Naive thymus-derived CD8-positive, alpha-beta T cell (primary cell): ENCODE measurements around the gene MXRA8. TPM values are rescaled to one million over a fixed set of nuclear protein-coding genes. Genes with fewer than 3 reads are reported as not detected.
"Not testable (repeated sequence)": the region's sequence is repeated elsewhere in the genome, so short reads cannot be mapped to it uniquely, and the experiment has no call there.

ENCODE experiments used
- ATAC-seq, 2 donors: fragments of 150-1000 bp; cut with Tn5 transposase in 1 of 2; sonication (Bioruptor Pico), chemical (Tn5 transposase) in 1 of 2; 1 replicate in 1 of 2; 2 replicates in 1 of 2; pipeline ENCODE4 v1.10.0; 2021; ENCODE audit warnings: mild to moderate bottlenecking in 2 of 2, moderate library complexity in 2 of 2
- POLR2A ChIA-PET: fragments of 350-600 bp; sonication (Branson Sonifier 250); formaldehyde crosslinking; loops from one replicate; lab custom pipeline; 2021; ENCODE audit warnings: antibody characterized with exemption; lab: Charles Lee
- DNase-seq, 10 donors: peaks; one replicate each; pipeline versions ENCODE4 v3.0.0 to v3.0.0-alpha.2; 2020 to 2022
- H3K27ac Mint-ChIP-seq, 10 donors: one replicate each; pipeline ENCODE4 v1.8.0; 2020 to 2022; ENCODE audit warnings: mild to moderate bottlenecking in 10 of 10, mixed read lengths in 10 of 10, moderate library complexity in 4 of 10, inconsistent platforms in 1 of 10
- H3K27me3 Mint-ChIP-seq, 5 donors: one replicate each; pipeline ENCODE4 v1.8.0; 2021 to 2022; ENCODE audit warnings: mixed read lengths in 5 of 5
- H3K36me3 Mint-ChIP-seq, 3 donors: one replicate each; pipeline ENCODE4 v1.8.0; 2020 to 2022; ENCODE audit warnings: mixed read lengths in 3 of 3, mild to moderate bottlenecking in 2 of 3, inconsistent platforms in 1 of 3
- H3K4me1 Mint-ChIP-seq, 4 donors: one replicate each; pipeline ENCODE4 v1.8.0; 2021 to 2022; ENCODE audit warnings: mixed read lengths in 4 of 4
- H3K4me3 Mint-ChIP-seq, 10 donors: one replicate each; pipeline ENCODE4 v1.8.0; 2020 to 2022; ENCODE audit warnings: mild to moderate bottlenecking in 10 of 10, mixed read lengths in 10 of 10, moderate library complexity in 6 of 10, inconsistent platforms in 1 of 10
- H3K9me3 Mint-ChIP-seq, 9 donors: one replicate each; pipeline ENCODE4 v1.8.0; 2020 to 2022; ENCODE audit warnings: mixed read lengths in 9 of 9, mild to moderate bottlenecking in 3 of 9, inconsistent platforms in 1 of 9, moderate library complexity in 1 of 9
- polyA plus RNA-seq, 3 donors: library from polyadenylated mRNA; unstranded; fragments of 300-500 nt; fragmentation: Illumina TruSeq; gene quantifications; one replicate each; pipeline ENCODE4 v1.2.3, GENCODE V29; 2021
- total RNA-seq, 8 experiments: library from RNA in 2 of 8; stranded (reverse) in 2 of 8; gene quantifications; one replicate each; pipeline ENCODE4 v1.2.3 and lab custom pipeline; 2021 to 2026

MXRA8 gene
- total RNA-seq, result 1 to 10 TPM; 7.4 to 7.7 TPM
- 10 to 100 TPM in 2 of 3 donors, 1 to 10 TPM in 1; 7.4 to 22.0 (median 19.7) TPM for polyA plus RNA-seq
- 1.0 to 16.8 (median 4.6) reads per million in 6 experiments for total RNA-seq (lab: John Stamatoyannopoulos, UW)

GRCh38 chr1:1358433-1359271 lies at the start of gene MXRA8:
MXRA8 (minus strand) TSS chr1:1358555; CDS start chr1:1358504, 51 bp downstream.
- peaks cover 0 to 8% (median 0%) of the 10 kb centered on the region in 5 donors for H3K27me3 Mint-ChIP-seq
- DNase-seq, result peak in 1 of 10 donors; percentile 7
- peak; percentile 21 to 29 for ATAC-seq
- peak within 1 kb of the TSS; percentile 34 to 82 (median 78) for H3K4me3 Mint-ChIP-seq
- no peaks in the 10 kb centered on the region for H3K9me3 Mint-ChIP-seq
- peak within 1 kb of the TSS; percentile 70 to 94 (median 88) for H3K27ac Mint-ChIP-seq
- POLR2A ChIA-PET, result interaction anchor here (0.6 to 7.4 kb wide), 6 partner anchors 10 to 96 kb away, joined by 3 to 105 read pairs (median 12); partner anchors contain the start of genes AURKAIP1 and MRPL20
- no peaks in the 10 kb centered on the region for H3K36me3 Mint-ChIP-seq
- H3K4me1 Mint-ChIP-seq, result peaks cover 13 to 39% (median 30%) of the 10 kb centered on the region in 4 donors

DNA sequence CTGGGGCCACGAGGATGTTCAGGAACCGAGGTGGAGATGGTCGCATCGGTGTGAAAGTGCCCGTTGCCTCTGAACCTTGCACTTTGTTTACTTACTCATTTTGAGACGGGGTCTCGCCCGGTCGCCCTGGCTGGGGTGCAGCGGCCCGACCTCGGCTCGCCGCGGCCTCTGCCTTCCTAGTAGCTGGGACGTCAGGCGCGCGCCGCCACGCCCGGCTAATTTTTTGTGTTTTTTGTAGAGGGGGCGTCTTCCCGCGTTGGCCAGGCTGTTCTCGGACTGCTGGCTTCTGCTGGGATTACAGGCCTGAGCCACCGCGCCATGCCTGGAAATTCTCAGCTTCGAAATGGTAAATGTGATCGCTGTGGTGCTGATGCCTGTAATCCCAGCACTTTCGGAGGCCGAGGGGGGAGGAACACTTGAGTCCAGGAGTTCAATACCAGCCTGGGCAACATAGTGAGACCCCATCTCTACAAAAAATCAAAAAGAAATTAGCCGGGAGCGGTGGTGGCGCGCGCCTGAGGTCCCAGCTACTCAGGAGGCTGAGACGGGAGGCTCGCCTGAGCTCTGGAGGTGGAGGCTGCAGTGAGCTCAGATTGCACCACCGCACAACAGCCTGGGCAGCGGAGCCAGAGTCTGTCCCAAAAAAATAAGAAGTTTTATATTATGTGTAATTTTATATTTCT lies 49.4 kb upstream of the MXRA8 start:
- H3K4me1 Mint-ChIP-seq, result peaks cover 15 to 53% (median 33%) of the 10 kb centered on the region in 4 donors
- DNase-seq, result peak in 3 of 10 donors; percentile 14 to 58 (median 35)
- H3K9me3 Mint-ChIP-seq, result no peaks in the 10 kb centered on the region
- peak overlapping the region; percentile 79 to 96 (median 86) for H3K4me3 Mint-ChIP-seq
- ATAC-seq, result no peak
- H3K36me3 Mint-ChIP-seq, result peaks cover 0 to 34% (median 7%) of the 10 kb centered on the region in 3 donors
- POLR2A ChIA-PET, result interaction anchor here (0.7 to 5.7 kb wide), 16 partner anchors 9 to 475 kb away, joined by 3 to 70 read pairs (median 6); partner anchors contain the start of genes AURKAIP1, CCNL2, MIB2 and MXRA8
- peak overlapping the region; percentile 31 to 94 (median 89) for H3K27ac Mint-ChIP-seq
- H3K27me3 Mint-ChIP-seq, result no peaks in the 10 kb centered on the region

- Mint-ChIP-seq H3K4me3 (peak within 1 kb of the TSS; percentile 88 to 97 (median 92)), H3K4me1 (peaks cover 17 to 57% (median 37%) of the 10 kb centered on the region in 4 donors), H3K9me3 (no peaks in the 10 kb centered on the region), H3K36me3 (peaks cover 0 to 42% (median 7%) of the 10 kb centered on the region in 3 donors), H3K27me3 (no peaks in the 10 kb centered on the region), H3K27ac (peak within 1 kb of the TSS; percentile 89 to 98 (median 96))
- DNase-seq (peak; percentile 90 to 98 (median 94)), ATAC-seq (peak; percentile 94 to 95)
- POLR2A ChIA-PET, result interaction anchor here (0.7 to 5.7 kb wide), 20 partner anchors 9 to 476 kb away, joined by 3 to 70 read pairs (median 4); partner anchors contain the start of genes AURKAIP1, CCNL2, MIB2 and MXRA8
These were observed 48.7 kb upstream of the MXRA8 start, which contains the start of gene MRPL20 for GRCh38 chr1:1406821-1407635. MRPL20 (minus strand) TSS chr1:1407293; CDS start chr1:1407217, 76 bp downstream.

DNA sequence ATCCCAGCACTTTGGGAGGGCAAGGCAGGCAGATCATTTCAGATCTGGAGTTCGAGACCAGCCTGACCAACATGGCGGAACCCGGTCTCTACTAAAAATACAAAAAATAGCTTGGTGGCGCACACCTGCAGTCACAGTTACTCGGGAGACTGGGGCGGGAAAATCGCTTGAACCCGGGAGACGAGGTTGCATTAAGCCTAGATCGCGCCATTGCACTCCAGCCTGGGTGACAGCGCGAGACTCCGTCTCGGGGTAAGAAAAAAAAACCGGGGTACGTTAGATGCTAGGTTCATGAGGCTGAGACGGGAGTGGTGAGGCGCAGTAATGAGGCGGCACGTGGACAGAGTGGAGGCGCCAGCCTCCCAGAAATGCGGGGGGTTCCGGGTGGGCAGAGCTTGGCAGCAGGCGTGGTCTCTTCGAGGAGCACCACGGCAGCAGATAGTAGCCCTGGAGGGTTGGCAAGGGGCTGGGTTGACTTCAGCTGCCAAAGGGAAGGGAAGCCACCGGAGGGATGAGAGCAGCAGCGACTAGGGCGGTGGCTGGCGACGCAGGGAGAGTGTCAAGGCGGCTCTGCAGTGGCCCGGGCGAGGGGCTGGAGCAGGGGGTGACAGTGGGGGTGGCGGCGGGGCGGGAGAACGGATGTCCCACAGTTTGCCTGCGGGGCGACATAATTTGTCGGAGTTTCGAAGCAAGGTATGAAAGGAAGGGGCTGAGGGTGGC lies 47.9 kb upstream of the MXRA8 start:
- H3K9me3 Mint-ChIP-seq, result no peaks in the 10 kb centered on the region
- peak overlapping the region; percentile 89 to 98 (median 94) for H3K27ac Mint-ChIP-seq
- peaks cover 15 to 62% (median 42%) of the 10 kb centered on the region in 4 donors for H3K4me1 Mint-ChIP-seq
- peak overlapping the region; percentile 88 to 97 (median 92) for H3K4me3 Mint-ChIP-seq
- no peak for DNase-seq
- POLR2A ChIA-PET, result interaction anchor here (0.7 to 5.7 kb wide), 14 partner anchors 8 to 208 kb away, joined by 3 to 70 read pairs (median 6); partner anchors contain the start of genes AURKAIP1, CCNL2 and UBE2J2
- no peaks in the 10 kb centered on the region for H3K27me3 Mint-ChIP-seq
- no peak for ATAC-seq
- peaks cover 0 to 48% (median 8%) of the 10 kb centered on the region in 3 donors for H3K36me3 Mint-ChIP-seq

DNA sequence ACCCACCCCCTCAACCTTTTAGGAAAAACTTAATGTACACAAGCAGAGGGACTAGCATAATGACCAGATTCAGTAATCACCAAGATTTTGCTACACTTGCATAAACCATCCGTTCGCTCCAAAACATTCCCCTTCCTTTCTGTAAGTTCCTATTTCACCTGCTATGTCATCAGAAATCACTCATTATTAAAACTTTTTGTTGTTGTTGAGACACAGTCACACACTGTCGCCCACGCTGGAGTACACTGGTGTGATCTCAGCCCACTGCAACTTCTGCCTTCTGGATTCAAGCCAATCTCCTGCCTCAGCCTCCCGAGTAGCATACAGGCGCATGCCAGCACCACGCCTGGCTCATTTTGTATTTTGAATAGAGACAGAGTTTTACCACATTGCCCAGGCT lies 45.3 kb upstream of the MXRA8 start:
- Mint-ChIP-seq H3K4me3 (peak overlapping the region in 6 of 10 donors; percentile 24 to 66 (median 62)), H3K27ac (peak overlapping the region in 6 of 10 donors; percentile 30 to 83 (median 64)), H3K4me1 (peaks cover 16 to 60% (median 53%) of the 10 kb centered on the region in 4 donors), H3K9me3 (no peaks in the 10 kb centered on the region), H3K27me3 (no peaks in the 10 kb centered on the region), H3K36me3 (peaks cover 0 to 48% (median 10%) of the 10 kb centered on the region in 3 donors)
- DNase-seq (no peak), ATAC-seq (no peak)
- POLR2A ChIA-PET, result no interaction called here

DNA sequence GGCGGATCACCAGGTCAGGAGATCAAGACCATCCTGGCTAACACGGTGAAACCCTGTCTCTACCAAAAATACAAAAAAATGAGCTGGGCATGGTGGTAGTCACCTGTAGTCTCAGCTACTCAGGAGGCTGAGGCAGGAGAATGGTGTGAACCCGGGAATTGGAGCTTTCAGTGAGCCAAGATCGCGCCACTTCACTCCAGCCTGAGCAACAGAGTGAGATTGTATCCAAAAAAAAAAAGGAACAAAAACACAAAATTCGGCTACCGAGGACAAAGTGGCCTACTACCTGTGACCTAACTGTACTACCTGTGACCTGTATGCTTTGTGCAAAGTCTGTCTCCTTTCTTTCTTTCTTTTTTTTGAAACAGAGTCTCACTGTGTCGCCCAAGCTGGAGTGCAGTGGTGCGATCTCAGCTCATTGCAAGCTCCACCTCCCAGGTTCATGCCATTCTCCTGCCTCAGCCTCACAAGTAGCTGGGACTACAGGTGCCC lies 44.6 kb upstream of the MXRA8 start:
- ATAC-seq, H3K27me3 Mint-ChIP-seq, DNase-seq, H3K9me3 Mint-ChIP-seq: not testable (repeated sequence)
- peak overlapping the region in 2 of 10 donors; percentile 54 to 65 for H3K4me3 Mint-ChIP-seq
- peak overlapping the region in 3 of 10 donors; percentile 11 to 83 (median 77) for H3K27ac Mint-ChIP-seq
- peaks cover 0 to 51% (median 10%) of the 10 kb centered on the region in 3 donors for H3K36me3 Mint-ChIP-seq
- H3K4me1 Mint-ChIP-seq, result peaks cover 18 to 62% (median 53%) of the 10 kb centered on the region in 4 donors
- POLR2A ChIA-PET, result interaction anchor here (0.6 to 0.7 kb wide), 2 partner anchors 26 to 30 kb away, joined by 3 to 4 read pairs; no protein-coding TSS in a partner anchor

- ATAC-seq (no peak), DNase-seq (peak in 2 of 10 donors; percentile 33)
- Mint-ChIP-seq H3K4me3 (peak overlapping the region in 8 of 10 donors; percentile 30 to 87 (median 60)), H3K27ac (peak overlapping the region in 7 of 10 donors; percentile 55 to 87 (median 71)), H3K9me3 (no peaks in the 10 kb centered on the region), H3K4me1 (peaks cover 16 to 66% (median 56%) of the 10 kb centered on the region in 4 donors), H3K36me3 (peaks cover 0 to 56% (median 13%) of the 10 kb centered on the region in 3 donors), H3K27me3 (no peaks in the 10 kb centered on the region)
- POLR2A ChIA-PET, result interaction anchor here (0.6 to 5.9 kb wide), 4 partner anchors 17 to 30 kb away, joined by 3 to 69 read pairs (median 4); partner anchors contain the start of gene AURKAIP1
These were observed 43.9 kb upstream of the MXRA8 start for GRCh38 chr1:1402072-1402900.

DNA sequence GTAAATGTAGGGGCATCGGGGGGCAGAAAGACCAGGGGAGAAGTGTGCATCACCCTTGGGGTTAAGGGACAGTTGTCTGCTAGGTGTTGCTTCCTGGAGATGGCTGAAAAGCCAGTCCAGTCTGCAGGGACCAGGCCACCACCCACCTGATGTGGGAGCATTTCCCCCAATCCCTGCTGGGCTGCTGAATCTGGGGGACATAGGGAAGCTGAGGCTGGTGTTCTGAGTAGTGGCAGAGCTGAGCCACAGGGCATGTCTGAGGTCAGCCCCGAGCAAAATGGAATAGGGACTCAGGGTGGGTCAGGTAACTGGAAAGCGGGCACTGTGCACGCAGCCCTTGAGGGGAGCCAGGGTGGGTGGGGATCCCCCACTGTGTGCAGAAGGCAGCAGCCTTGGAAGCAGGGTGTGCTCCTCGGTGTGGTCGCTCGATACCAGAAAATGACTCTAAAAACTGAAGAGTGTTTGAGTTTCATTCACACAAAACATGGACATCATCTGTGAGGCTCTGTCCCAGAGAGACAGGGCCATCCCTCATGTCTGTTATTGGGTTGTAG lies 43.2 kb upstream of the MXRA8 start:
- H3K9me3 Mint-ChIP-seq, result no peaks in the 10 kb centered on the region
- DNase-seq, result no peak
- H3K36me3 Mint-ChIP-seq, result peaks cover 0 to 63% (median 13%) of the 10 kb centered on the region in 3 donors
- peak overlapping the region in 8 of 10 donors; percentile 54 to 88 (median 68) for H3K4me3 Mint-ChIP-seq
- no peak for ATAC-seq
- H3K4me1 Mint-ChIP-seq, result peaks cover 16 to 67% (median 55%) of the 10 kb centered on the region in 4 donors
- peak overlapping the region in 8 of 10 donors; percentile 62 to 96 (median 74) for H3K27ac Mint-ChIP-seq
- H3K27me3 Mint-ChIP-seq, result no peaks in the 10 kb centered on the region
- POLR2A ChIA-PET, result interaction anchor here (0.6 to 5.9 kb wide), 3 partner anchors 16 to 33 kb away, joined by 3 to 69 read pairs (median 3); partner anchors contain the start of gene AURKAIP1

GRCh38 chr1:1400576-1401456 lies 42.5 kb upstream of the MXRA8 start:
- peaks cover 14 to 63% (median 48%) of the 10 kb centered on the region in 4 donors for H3K4me1 Mint-ChIP-seq
- peak overlapping the region; percentile 31 to 96 (median 92) for H3K27ac Mint-ChIP-seq
- peaks cover 0 to 62% (median 13%) of the 10 kb centered on the region in 3 donors for H3K36me3 Mint-ChIP-seq
- DNase-seq (no peak), ATAC-seq (no peak)
- peak overlapping the region; percentile 84 to 95 (median 88) for H3K4me3 Mint-ChIP-seq
- POLR2A ChIA-PET, result interaction anchor here (1.0 to 5.9 kb wide), 6 partner anchors 24 to 104 kb away, joined by 3 to 69 read pairs (median 5); partner anchors contain the start of gene AURKAIP1
- no peaks in the 10 kb centered on the region for H3K27me3 Mint-ChIP-seq
- H3K9me3 Mint-ChIP-seq, result no peaks in the 10 kb centered on the region
